ENCODE measurements around the gene PDZRN4.

DNA sequence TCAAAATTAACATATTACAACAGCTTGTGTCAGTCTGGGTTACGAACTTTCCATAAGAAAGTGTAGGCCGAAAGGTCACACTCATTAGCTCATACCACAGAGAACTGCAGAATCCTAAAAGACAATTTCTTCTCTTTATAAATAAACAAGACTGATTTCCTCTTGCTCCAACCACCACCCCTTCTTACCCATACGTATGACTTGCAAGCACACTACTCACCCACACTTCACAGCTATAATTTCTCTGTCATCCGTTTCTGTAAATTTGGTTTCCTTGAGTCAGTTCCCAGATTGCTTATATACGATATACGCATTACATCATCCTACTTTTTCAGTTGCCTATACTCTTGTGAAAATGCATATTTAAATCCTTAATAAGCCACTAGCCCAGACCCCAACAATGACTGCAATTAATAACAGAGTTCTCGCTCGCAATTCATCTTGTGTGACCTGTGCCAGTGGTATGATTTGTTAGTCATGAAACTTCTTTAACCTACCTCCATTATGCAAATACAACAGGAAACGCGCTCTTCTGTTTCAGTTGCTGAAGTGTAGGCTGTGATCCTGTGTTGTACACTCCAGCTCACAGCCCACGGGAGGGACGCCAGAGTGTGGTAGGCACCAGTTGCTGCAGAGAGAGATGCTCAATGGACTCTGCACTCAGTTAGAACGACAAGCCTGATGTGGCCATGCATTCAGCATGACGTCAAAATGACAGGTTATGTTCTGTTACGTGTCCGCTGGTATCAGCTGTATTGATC is 417.6 kb downstream of the PDZRN4 start:
- no peak for TF ChIP-seq SUZ12 (IDR thresholded peaks at IDR 0.05; ENCODE audit: extremely low read depth, insufficient read depth, insufficient read length)
- TF ChIP-seq ZNF274 (IDR thresholded peaks at IDR 0.05; ENCODE audit: low read depth, low read length) = no peak
- TF ChIP-seq YY1 (IDR thresholded peaks at IDR 0.05; ENCODE audit: insufficient read depth, insufficient read length) = no peak
